ENCODE results near the gene BMP5.

Gene BMP5

GRCh38 chr6:55818482-55818881 lies 56.9 kb downstream of the BMP5 start:
- DNase-seq (ENCODE audit: extremely low read depth in 1 of 2, low read depth in 1 of 2), result no peak

GRCh38 chr6:55812509-55812908 lies 62.9 kb downstream of the BMP5 start:
- no peak for DNase-seq (ENCODE audit: extremely low read depth in 1 of 2, low read depth in 1 of 2)

- DNase-seq (ENCODE audit: extremely low read depth in 1 of 2, low read depth in 1 of 2), result no peak
These were observed 64.3 kb downstream of the BMP5 start for GRCh38 chr6:55811074-55811473.

GRCh38 chr6:55802259-55802658 lies 73.1 kb downstream of the BMP5 start:
- DNase-seq (ENCODE audit: extremely low read depth in 1 of 2, low read depth in 1 of 2), result no peak

- no peak for DNase-seq (ENCODE audit: extremely low read depth in 1 of 2, low read depth in 1 of 2)
These were observed 76.8 kb downstream of the BMP5 start for GRCh38 chr6:55798571-55798970.

- DNase-seq (ENCODE audit: extremely low read depth in 1 of 2, low read depth in 1 of 2), result no peak
These were observed 81.1 kb downstream of the BMP5 start for GRCh38 chr6:55794136-55794812.

- no peak for DNase-seq (ENCODE audit: extremely low read depth in 1 of 2, low read depth in 1 of 2)
These were observed 90.1 kb downstream of the BMP5 start for GRCh38 chr6:55785273-55785672.

- no peak for DNase-seq (ENCODE audit: extremely low read depth in 1 of 2, low read depth in 1 of 2)
These were observed 93.1 kb downstream of the BMP5 start for GRCh38 chr6:55782275-55782674.

- DNase-seq (ENCODE audit: extremely low read depth in 1 of 2, low read depth in 1 of 2), result no peak
These were observed 96.7 kb downstream of the BMP5 start for GRCh38 chr6:55778705-55779104.

GRCh38 chr6:55777469-55777868 lies 97.9 kb downstream of the BMP5 start:
- no peak for DNase-seq (ENCODE audit: extremely low read depth in 1 of 2, low read depth in 1 of 2)

GRCh38 chr6:55776113-55776512 lies 99.3 kb downstream of the BMP5 start:
- DNase-seq (ENCODE audit: extremely low read depth in 1 of 2, low read depth in 1 of 2), result no peak

GRCh38 chr6:55775029-55775318 lies 100.4 kb downstream of the BMP5 start:
- no peak for DNase-seq (ENCODE audit: extremely low read depth in 1 of 2, low read depth in 1 of 2)

- no peak for DNase-seq (ENCODE audit: extremely low read depth in 1 of 2, low read depth in 1 of 2)
These were observed 100.9 kb downstream of the BMP5 start for GRCh38 chr6:55774286-55775028.

GRCh38 chr6:55773620-55774216 lies 101.7 kb downstream of the BMP5 start:
- no peak for DNase-seq (ENCODE audit: extremely low read depth in 1 of 2, low read depth in 1 of 2)

GRCh38 chr6:55772730-55773129 lies 102.7 kb downstream of the BMP5 start:
- DNase-seq (ENCODE audit: extremely low read depth in 1 of 2, low read depth in 1 of 2), result no peak

- DNase-seq (ENCODE audit: extremely low read depth in 1 of 2, low read depth in 1 of 2), result no peak
These were observed 115.9 kb downstream of the BMP5 start for GRCh38 chr6:55759536-55759935.

- DNase-seq (ENCODE audit: extremely low read depth in 1 of 2, low read depth in 1 of 2), result no peak
These were observed 117.0 kb downstream of the BMP5 start for GRCh38 chr6:55758156-55758937.

- no peak for DNase-seq (ENCODE audit: extremely low read depth in 1 of 2, low read depth in 1 of 2)
These were observed 118.8 kb downstream of the BMP5 start for GRCh38 chr6:55756531-55757031.

GRCh38 chr6:55748880-55749279 lies 126.5 kb downstream of the BMP5 start:
- DNase-seq (ENCODE audit: extremely low read depth in 1 of 2, low read depth in 1 of 2), result no peak

- DNase-seq (ENCODE audit: extremely low read depth in 1 of 2, low read depth in 1 of 2), result no peak
These were observed 128.9 kb downstream of the BMP5 start for GRCh38 chr6:55746473-55746872.

- no peak for DNase-seq (ENCODE audit: extremely low read depth in 1 of 2, low read depth in 1 of 2)
These were observed 141.1 kb downstream of the BMP5 start for GRCh38 chr6:55734256-55734655.
